ENCODE results near the gene PTK6.

The PTK6 gene

GRCh38 chr20:63501818-63502670, 35.1 kb downstream of the PTK6 start (continued):
- TF ChIP-seq SP3 (tag by site-specific recombination; IDR thresholded peaks at IDR 0.05) (peak; percentile 59), ZBTB7A (tag by site-specific recombination; IDR thresholded peaks at IDR 0.05; ENCODE audit: low read depth) (peak; percentile 75; the same call in 1 of the 2 replicates), SCRT2 (tag by site-specific recombination; IDR thresholded peaks at IDR 0.05) (peak; percentile 98)

DNA sequence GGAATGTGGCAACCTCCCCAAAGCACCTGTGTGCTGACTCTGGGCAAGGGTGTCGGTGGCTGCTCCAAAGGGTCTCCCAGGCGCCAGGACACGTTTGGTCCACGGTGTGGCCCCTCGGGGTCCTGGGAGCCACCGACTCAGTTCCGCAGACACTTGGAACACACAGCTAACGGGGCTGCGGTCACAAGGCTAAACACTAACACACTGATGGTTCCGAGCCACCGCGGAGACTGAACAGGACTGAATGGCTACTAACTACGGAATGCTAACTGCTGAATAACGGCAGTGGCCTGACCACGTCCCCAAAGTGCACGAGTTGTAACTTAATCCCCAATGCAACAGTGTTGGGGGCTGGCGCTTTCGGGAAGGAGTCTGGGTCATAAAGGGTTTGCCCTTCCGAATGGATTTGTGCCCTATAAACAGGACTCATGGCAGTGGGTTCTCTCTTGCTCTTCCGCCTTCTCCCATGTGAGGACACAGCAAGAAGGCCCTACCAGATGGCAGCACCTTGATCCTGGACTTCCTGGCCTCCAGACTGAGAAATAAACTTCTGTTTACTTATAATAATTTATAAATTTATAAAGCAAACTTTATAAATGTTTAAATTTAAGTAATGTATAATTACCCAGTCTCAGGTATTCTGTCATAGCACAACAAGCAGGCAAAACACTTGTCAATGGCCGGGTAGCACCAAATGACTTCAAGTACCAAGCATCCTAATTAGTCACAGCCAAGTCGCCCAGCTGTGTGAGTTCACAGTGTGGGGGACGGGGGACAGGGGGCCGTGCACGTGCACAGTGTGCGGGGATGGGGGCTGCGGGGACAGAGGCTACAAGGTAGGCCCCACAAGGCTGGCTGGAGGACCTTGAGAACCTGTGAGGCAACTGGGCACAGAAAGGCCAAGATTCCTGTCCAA, 36.0 kb downstream of the PTK6 start:
- Histone ChIP-seq H3K36me3 (ENCODE audit: control insufficient read depth in 2 of 2, insufficient read depth in 1 of 2, low read length in 2 of 2) (peaks cover 0 to 10% of the 10 kb centered on the region in 2 experiments; a peak in 1 of 3 replicates), H3K4me1 (ENCODE audit: control insufficient read depth, insufficient read depth, low read length) (no peaks in the 10 kb centered on the region), H3K27ac (ENCODE audit: extremely low read depth, low read depth, low read length) (no peak overlapping the region), H3K4me3 (ENCODE audit: low read depth, low read length) (no peak overlapping the region), H3K9me3 (ENCODE audit: control insufficient read depth, insufficient read depth, low read depth, low read length) (no peaks in the 10 kb centered on the region)
- CTCF ChIA-PET, result interaction anchor here (0.6 kb wide), 1 partner anchor 321 kb away, joined by 3 read pairs; no protein-coding TSS in a partner anchor
- TF ChIP-seq ZNF600 (tag by site-specific recombination; IDR thresholded peaks at IDR 0.05) (peak; percentile 48; the same call in 1 of the 2 replicates), ZNF114 (tag by site-specific recombination; IDR thresholded peaks at IDR 0.05) (no peak), ZNF423 (tag by site-specific recombination; IDR thresholded peaks at IDR 0.05) (no peak), PRDM4 (tag by site-specific recombination; IDR thresholded peaks at IDR 0.05) (no peak), SCRT2 (tag by site-specific recombination; IDR thresholded peaks at IDR 0.05) (0 out of 2 replicates have a peak, but pooled peaks have one; percentile 20), ZNF629 (tag by site-specific recombination; IDR thresholded peaks at IDR 0.05) (no peak), WT1 (tag by site-specific recombination; IDR thresholded peaks at IDR 0.05) (no peak), ZNF274 (IDR thresholded peaks at IDR 0.05; ENCODE audit: low read length) (no peak), ZNF274 (tag by site-specific recombination; IDR thresholded peaks at IDR 0.05; ENCODE audit: borderline replicate concordance) (no peak), ZNF146 (tag by site-specific recombination; IDR thresholded peaks at IDR 0.05) (no peak)
- TF ChIP-seq, protein P1, sequence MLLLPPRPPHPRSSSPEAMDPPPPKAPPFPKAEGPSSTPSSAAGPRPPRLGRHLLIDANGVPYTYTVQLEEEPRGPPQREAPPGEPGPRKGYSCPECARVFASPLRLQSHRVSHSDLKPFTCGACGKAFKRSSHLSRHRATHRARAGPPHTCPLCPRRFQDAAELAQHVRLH (tag by site-specific recombination; IDR thresholded peaks at IDR 0.05), result no peak
- TF ChIP-seq, protein P2, sequence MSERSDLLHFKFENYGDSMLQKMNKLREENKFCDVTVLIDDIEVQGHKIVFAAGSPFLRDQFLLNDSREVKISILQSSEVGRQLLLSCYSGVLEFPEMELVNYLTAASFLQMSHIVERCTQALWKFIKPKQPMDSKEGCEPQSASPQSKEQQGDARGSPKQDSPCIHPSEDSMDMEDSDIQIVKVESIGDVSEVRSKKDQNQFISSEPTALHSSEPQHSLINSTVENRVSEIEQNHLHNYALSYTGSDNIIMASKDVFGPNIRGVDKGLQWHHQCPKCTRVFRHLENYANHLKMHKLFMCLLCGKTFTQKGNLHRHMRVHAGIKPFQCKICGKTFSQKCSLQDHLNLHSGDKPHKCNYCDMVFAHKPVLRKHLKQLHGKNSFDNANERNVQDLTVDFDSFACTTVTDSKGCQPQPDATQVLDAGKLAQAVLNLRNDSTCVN (tag by site-specific recombination; optimal IDR thresholded peaks at IDR 0.05), result peak; percentile 31
- POLR2A ChIA-PET, result interaction anchor here (0.6 kb wide), 1 partner anchor 17 kb away, joined by 3 read pairs; no protein-coding TSS in a partner anchor

GRCh38 chr20:63500151-63500901, 36.9 kb downstream of the PTK6 start:
- no peak for TF ChIP-seq ZNF501 (tag by site-specific recombination; IDR thresholded peaks at IDR 0.05)
- TF ChIP-seq ZNF624 (tag by site-specific recombination; IDR thresholded peaks at IDR 0.05), result no peak
- TF ChIP-seq PRDM1 (tag by site-specific recombination; IDR thresholded peaks at IDR 0.05), result no peak
- TF ChIP-seq KLF16 (tag by site-specific recombination; IDR thresholded peaks at IDR 0.05), result no peak
- no peak for TF ChIP-seq ZNF114 (tag by site-specific recombination; IDR thresholded peaks at IDR 0.05)
- no peak for TF ChIP-seq ZNF214 (tag by site-specific recombination; IDR thresholded peaks at IDR 0.05; ENCODE audit: borderline replicate concordance)
- no peak for TF ChIP-seq ZNF670 (tag by site-specific recombination; IDR thresholded peaks at IDR 0.05; ENCODE audit: low read depth)
- Histone ChIP-seq H3K9me3 (ENCODE audit: control insufficient read depth, insufficient read depth, low read depth, low read length) (no peaks in the 10 kb centered on the region), H3K4me1 (ENCODE audit: control insufficient read depth, insufficient read depth, low read length) (no peaks in the 10 kb centered on the region), H3K36me3 (ENCODE audit: control insufficient read depth in 2 of 2, insufficient read depth in 1 of 2, low read length in 2 of 2) (peaks cover 0 to 18% of the 10 kb centered on the region in 2 experiments; a peak in 1 of 3 replicates), H3K4me3 (ENCODE audit: low read depth, low read length) (no peak overlapping the region), H3K27ac (ENCODE audit: extremely low read depth, low read depth, low read length) (no peak overlapping the region)
- CTCF ChIA-PET, result no interaction called here
- POLR2A ChIA-PET, result interaction anchor here (0.6 kb wide), 1 partner anchor 18 kb away, joined by 3 read pairs; no protein-coding TSS in a partner anchor

Measured in HEK293 (cell line).